DOHH2 (cell line): ENCODE data around the gene CBLN1.

Experiments
- H3F3A ChIP-seq: fragments of 200-600 bp; sonication (generic), shearing (Covaris generic); 2 replicates; pipeline ENCODE4 v1.6.0; 2016; ENCODE audit warnings: antibody characterized with exemption, mild to moderate bottlenecking; ENCODE audit not compliant: control insufficient read depth, insufficient read depth
- H3K27ac ChIP-seq: fragments of 200-600 bp; sonication (generic); 2 replicates; pipeline ENCODE4 v1.5.1; 2014; ENCODE audit warnings: low read depth, mild to moderate bottlenecking, low read length, moderate library complexity
- H3K27me3 ChIP-seq: fragments of 200-600 bp; sonication (generic); 2 replicates; pipeline ENCODE4 v1.6.1; 2014; ENCODE audit warnings: mild to moderate bottlenecking, low read length, mixed read lengths; ENCODE audit not compliant: control insufficient read depth
- H3K36me3 ChIP-seq: fragments of 200-600 bp; sonication (generic); 2 replicates; pipeline ENCODE4 v1.6.1; 2014; ENCODE audit warnings: mild to moderate bottlenecking, low read length, moderate library complexity, mixed read lengths; ENCODE audit not compliant: control insufficient read depth
- H3K4me1 ChIP-seq: fragments of 200-600 bp; sonication (generic); 2 replicates; pipeline ENCODE4 v1.6.1; 2014; ENCODE audit warnings: mild to moderate bottlenecking, low read length, mixed read lengths; ENCODE audit not compliant: control insufficient read depth
- H3K4me2 ChIP-seq: fragments of 200-600 bp; sonication (generic); 2 replicates; pipeline ENCODE4 v1.6.0; 2014; ENCODE audit warnings: mild to moderate bottlenecking, low read length, moderate library complexity
- H3K4me3 ChIP-seq: fragments of 200-600 bp; sonication (generic); 2 replicates; pipeline ENCODE4 v1.5.1; 2014; ENCODE audit warnings: mild to moderate bottlenecking, low read length, mixed read lengths
- H3K79me2 ChIP-seq: fragments of 200-600 bp; sonication (generic); 2 replicates; pipeline ENCODE4 v1.6.1; 2014; ENCODE audit warnings: mild to moderate bottlenecking, low read length, mixed read lengths; ENCODE audit not compliant: control insufficient read depth
- H3K9me2 ChIP-seq: fragments of 200-600 bp; sonication (generic); replicated peaks from 2 replicates; pipeline ENCODE4 v1.6.1; 2014; ENCODE audit warnings: mild to moderate bottlenecking, low read length, mixed read lengths; ENCODE audit not compliant: control insufficient read depth
- H3K9me3 ChIP-seq: fragments of 200-600 bp; sonication (generic); 2 replicates; pipeline ENCODE4 v1.6.1; 2014; ENCODE audit warnings: antibody characterized with exemption, low read length, mixed read lengths; ENCODE audit not compliant: control insufficient read depth, insufficient read depth
- H4K20me1 ChIP-seq: fragments of 200-600 bp; sonication (generic); 2 replicates; pipeline ENCODE4 v1.6.0; 2014; ENCODE audit warnings: low read depth, mild to moderate bottlenecking, antibody characterized with exemption, low read length, moderate library complexity; ENCODE audit not compliant: control insufficient read depth, insufficient read depth
- CTCF ChIP-seq: fragments of 200-600 bp; sonication (generic); IDR thresholded peaks from one replicate; pipeline ENCODE4 v1.5.1; 2014; ENCODE audit warnings: antibody characterized with exemption, mild to moderate bottlenecking, low read depth, low read length; ENCODE audit not compliant: poor library complexity, severe bottlenecking
- EZH2phosphoT487 ChIP-seq: fragments of 200-600 bp; sonication (generic); IDR thresholded peaks from 2 replicates; pipeline ENCODE4 v1.6.1; 2017; ENCODE audit warnings: borderline replicate concordance, mild to moderate bottlenecking, antibody characterized with exemption, low read length, moderate library complexity, mixed read lengths

The CBLN1 gene

GRCh38 chr16:49262501-49262900 lies 19.1 kb downstream of the CBLN1 start:
- no peaks in the 10 kb centered on the region for H4K20me1 ChIP-seq
- TF ChIP-seq EZH2phosphoT487 (no peak), CTCF (no peak)
- H3K79me2 ChIP-seq = no peaks in the 10 kb centered on the region

GRCh38 chr16:49261930-49262329 lies 19.7 kb downstream of the CBLN1 start:
- Histone ChIP-seq H3K9me2 (no peaks in the 10 kb centered on the region), H3K27me3 (no peaks in the 10 kb centered on the region), H4K20me1 (no peaks in the 10 kb centered on the region), H3K4me1 (no peaks in the 10 kb centered on the region), H3K4me2 (no peak overlapping the region), H3K79me2 (no peaks in the 10 kb centered on the region), H3F3A (no peaks in the 10 kb centered on the region), H3K36me3 (no peaks in the 10 kb centered on the region), H3K4me3 (no peak overlapping the region), H3K9me3 (no peaks in the 10 kb centered on the region), H3K27ac (no peak overlapping the region)
- TF ChIP-seq EZH2phosphoT487 (no peak), CTCF (no peak)

More at GRCh38 chr16:49262501-49262900, 19.1 kb downstream of the CBLN1 start:
- Histone ChIP-seq H3K36me3 (no peaks in the 10 kb centered on the region), H3K27me3 (no peaks in the 10 kb centered on the region), H3K9me2 (no peaks in the 10 kb centered on the region), H3K27ac (no peak overlapping the region), H3K4me3 (no peak overlapping the region), H3K4me2 (no peak overlapping the region), H3K4me1 (no peaks in the 10 kb centered on the region), H3F3A (no peaks in the 10 kb centered on the region), H3K9me3 (no peaks in the 10 kb centered on the region)

GRCh38 chr16:49260956-49261530 lies 20.6 kb downstream of the CBLN1 start:
- Histone ChIP-seq H3K4me1 (no peaks in the 10 kb centered on the region), H3K79me2 (no peaks in the 10 kb centered on the region), H3K4me2 (no peak overlapping the region), H3F3A (no peaks in the 10 kb centered on the region), H3K36me3 (no peaks in the 10 kb centered on the region), H3K9me2 (no peaks in the 10 kb centered on the region), H3K27ac (no peak overlapping the region), H4K20me1 (no peaks in the 10 kb centered on the region), H3K27me3 (no peaks in the 10 kb centered on the region), H3K4me3 (no peak overlapping the region), H3K9me3 (no peaks in the 10 kb centered on the region)
- no peak for TF ChIP-seq CTCF
- TF ChIP-seq EZH2phosphoT487 = no peak

GRCh38 chr16:49260253-49260652 lies 21.4 kb downstream of the CBLN1 start:
- Histone ChIP-seq H3K4me1 (no peaks in the 10 kb centered on the region), H3K4me2 (no peak overlapping the region), H3F3A (no peaks in the 10 kb centered on the region), H3K4me3 (no peak overlapping the region), H3K79me2 (no peaks in the 10 kb centered on the region), H3K9me2 (no peaks in the 10 kb centered on the region), H4K20me1 (no peaks in the 10 kb centered on the region), H3K9me3 (no peaks in the 10 kb centered on the region), H3K27me3 (no peaks in the 10 kb centered on the region), H3K36me3 (no peaks in the 10 kb centered on the region), H3K27ac (no peak overlapping the region)
- no peak for TF ChIP-seq CTCF
- no peak for TF ChIP-seq EZH2phosphoT487
